Upper lobe of left lung (tissue), 6 donors: ENCODE data around the gene APOA1. TPM values are rescaled to one million over a fixed set of nuclear protein-coding genes. Genes with fewer than 3 reads are reported as not detected.

ENCODE experiments used
- ATAC-seq, 2 donors: fragments of 200-7000 bp; cut with Tn5 transposase; one replicate each; pipeline ENCODE4 v1.9.1; 2022; ENCODE audit warnings: mild to moderate bottlenecking in 2 of 2, moderate library complexity in 2 of 2; ENCODE audit not compliant: low FRiP score in 2 of 2
- DNase-seq, 2 donors: peaks; one replicate each; pipeline ENCODE4 v3.0.0-alpha.2; 2019 to 2020
- H3K27ac ChIP-seq, 4 donors: fragments of 200-600 bp; sonication (generic); one replicate each; pipeline ENCODE4 v1.5.1; 2016 to 2019
- H3K27me3 ChIP-seq, 4 donors: fragments of 200-600 bp; sonication (generic); one replicate each; pipeline ENCODE4 v1.5.1; 2017 to 2019
- H3K36me3 ChIP-seq, 4 donors: fragments of 200-600 bp; sonication (generic); one replicate each; pipeline ENCODE4 v1.5.1; 2016 to 2019
- H3K4me1 ChIP-seq, 4 donors: fragments of 200-600 bp; sonication (generic); one replicate each; pipeline ENCODE4 v1.5.1; 2018 to 2019
- H3K4me3 ChIP-seq, 4 donors: fragments of 200-600 bp; sonication (generic); one replicate each; pipeline ENCODE4 v1.5.1; 2017 to 2019; ENCODE audit warnings: mild to moderate bottlenecking in 2 of 4, moderate library complexity in 1 of 4
- H3K9me3 ChIP-seq, 4 donors: fragments of 200-600 bp; sonication (generic); one replicate each; pipeline ENCODE4 v1.5.1; 2018 to 2019
- EP300 ChIP-seq, 4 donors: sonication (generic); formaldehyde crosslinking; IDR thresholded peaks; one replicate each; pipeline ENCODE4 v1.5.1; 2017; ENCODE audit warnings: antibody characterized with exemption in 4 of 4, control low read depth in 2 of 4
- POLR2A ChIP-seq, 4 donors: fragments of 450-650 bp; IDR thresholded peaks; one replicate each; pipeline ENCODE4 v1.5.1; 2016 to 2017; ENCODE audit warnings: antibody characterized with exemption in 4 of 4, mild to moderate bottlenecking in 2 of 4
- POLR2AphosphoS5 ChIP-seq, 2 donors: sonication (generic); formaldehyde crosslinking; IDR thresholded peaks; one replicate each; pipeline ENCODE4 v1.5.1; 2017; ENCODE audit warnings: antibody characterized with exemption in 2 of 2
- WGBS, 2 donors: methylation state at CpG; one replicate each; pipeline ENCODE4 v1.1.5; 2017 to 2018; 5-methylcytosine and 5-hydroxymethylcytosine counted together
- total RNA-seq, 6 donors: library from RNA; depleted of rRNA in 4 of 6; stranded (reverse); fragments of >200 nt in 4 of 6; gene quantifications; one replicate each; pipeline versions ENCODE4 v1.1.0 to v1.2.1, GENCODE V29; 2016 to 2021
- TF ChIP-seq, protein P1 (sequence below), 6 experiments: fragments of 450-650 bp in 4 of 6; fragments of 200-600 bp in 2 of 6; sonication (generic) in 2 of 6; IDR thresholded peaks; one replicate each; pipeline ENCODE4 v1.5.1; 2016 to 2019; ENCODE audit warnings: antibody characterized with exemption in 6 of 6
- donor health status: DM: no; HTN: no; CAD: no; lungs with moderate emphysema.
- donor health status: DM: no; HTN: yes; CAD: no; lungs with severe emphysema.

APOA1 gene
- total RNA-seq, 6 donors from 2014 or later = 3.1 to 36.0 (median 5.9) TPM

DNA sequence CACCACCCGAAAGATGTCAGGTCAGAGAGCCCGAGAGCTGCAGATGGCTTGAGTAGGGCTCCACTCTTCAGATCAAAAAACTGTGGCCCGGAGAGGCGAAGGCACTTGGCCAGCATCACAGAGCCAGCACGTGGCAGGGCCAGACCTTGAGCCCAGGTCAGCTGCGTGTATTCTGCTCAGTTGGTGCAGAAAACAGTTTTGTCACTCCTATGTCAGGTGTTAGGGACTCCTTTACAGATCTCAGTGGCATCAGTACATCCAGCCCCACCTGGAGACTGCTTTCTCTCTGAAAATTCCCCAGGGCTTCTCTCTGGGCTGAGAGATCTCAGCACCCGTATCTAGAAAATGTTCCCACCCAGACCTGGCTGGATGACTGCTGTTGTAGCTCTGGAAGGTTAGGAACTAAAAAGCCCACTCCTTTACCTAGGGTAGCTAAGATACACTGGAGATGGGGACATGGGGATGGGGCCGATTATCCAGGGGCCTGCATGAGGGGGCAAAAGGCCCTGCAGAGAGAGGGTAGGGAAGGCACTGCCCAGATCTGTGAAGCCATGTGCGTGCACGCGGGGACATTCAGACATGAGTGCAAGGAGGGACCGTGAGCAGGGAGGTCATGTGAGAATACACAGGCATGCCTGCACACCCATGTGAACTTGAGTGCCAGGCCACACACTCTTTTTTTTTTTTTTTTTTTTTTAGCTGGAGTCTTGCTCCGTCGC lies 3.4 kb downstream of the APOA1 start:
- TF ChIP-seq, protein P1, sequence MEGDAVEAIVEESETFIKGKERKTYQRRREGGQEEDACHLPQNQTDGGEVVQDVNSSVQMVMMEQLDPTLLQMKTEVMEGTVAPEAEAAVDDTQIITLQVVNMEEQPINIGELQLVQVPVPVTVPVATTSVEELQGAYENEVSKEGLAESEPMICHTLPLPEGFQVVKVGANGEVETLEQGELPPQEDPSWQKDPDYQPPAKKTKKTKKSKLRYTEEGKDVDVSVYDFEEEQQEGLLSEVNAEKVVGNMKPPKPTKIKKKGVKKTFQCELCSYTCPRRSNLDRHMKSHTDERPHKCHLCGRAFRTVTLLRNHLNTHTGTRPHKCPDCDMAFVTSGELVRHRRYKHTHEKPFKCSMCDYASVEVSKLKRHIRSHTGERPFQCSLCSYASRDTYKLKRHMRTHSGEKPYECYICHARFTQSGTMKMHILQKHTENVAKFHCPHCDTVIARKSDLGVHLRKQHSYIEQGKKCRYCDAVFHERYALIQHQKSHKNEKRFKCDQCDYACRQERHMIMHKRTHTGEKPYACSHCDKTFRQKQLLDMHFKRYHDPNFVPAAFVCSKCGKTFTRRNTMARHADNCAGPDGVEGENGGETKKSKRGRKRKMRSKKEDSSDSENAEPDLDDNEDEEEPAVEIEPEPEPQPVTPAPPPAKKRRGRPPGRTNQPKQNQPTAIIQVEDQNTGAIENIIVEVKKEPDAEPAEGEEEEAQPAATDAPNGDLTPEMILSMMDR (IDR thresholded peaks at IDR 0.05) = no peak
- TF ChIP-seq POLR2AphosphoS5 (IDR thresholded peaks at IDR 0.05) (no peak), EP300 (IDR thresholded peaks at IDR 0.05) (no peak), POLR2A (IDR thresholded peaks at IDR 0.05) (no peak)
- Histone ChIP-seq H3K36me3 (no peaks in the 10 kb centered on the region), H3K4me1 (peaks cover 27 to 41% (median 34%) of the 10 kb centered on the region in 4 donors), H3K9me3 (no peaks in the 10 kb centered on the region), H3K27ac (peak overlapping the region in 1 of 4 donors; percentile 94), H3K27me3 (no peaks in the 10 kb centered on the region), H3K4me3 (no peak overlapping the region)
- 90 to 95% methylated on average over 9 to 14 of the region's 14 CpGs for WGBS, 2 donors
- no peak for DNase-seq
- ATAC-seq = no peak

DNA sequence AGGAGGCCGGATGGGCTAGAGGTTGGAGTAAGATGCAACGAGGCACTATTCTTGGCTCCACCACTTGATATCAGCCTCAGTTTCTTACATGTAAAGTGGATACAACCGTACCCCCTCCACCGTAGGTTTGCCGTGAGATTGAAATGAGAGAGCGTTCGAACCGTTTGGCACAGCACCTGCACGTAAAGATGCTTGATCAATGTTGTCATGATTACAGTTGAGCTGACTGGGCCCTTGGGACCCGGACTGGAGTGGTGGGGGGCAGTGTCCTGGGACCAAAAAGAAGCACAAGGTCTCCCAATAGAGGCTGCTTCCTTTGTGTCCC lies 4.0 kb downstream of the APOA1 start:
- DNase-seq = no peak

DNA sequence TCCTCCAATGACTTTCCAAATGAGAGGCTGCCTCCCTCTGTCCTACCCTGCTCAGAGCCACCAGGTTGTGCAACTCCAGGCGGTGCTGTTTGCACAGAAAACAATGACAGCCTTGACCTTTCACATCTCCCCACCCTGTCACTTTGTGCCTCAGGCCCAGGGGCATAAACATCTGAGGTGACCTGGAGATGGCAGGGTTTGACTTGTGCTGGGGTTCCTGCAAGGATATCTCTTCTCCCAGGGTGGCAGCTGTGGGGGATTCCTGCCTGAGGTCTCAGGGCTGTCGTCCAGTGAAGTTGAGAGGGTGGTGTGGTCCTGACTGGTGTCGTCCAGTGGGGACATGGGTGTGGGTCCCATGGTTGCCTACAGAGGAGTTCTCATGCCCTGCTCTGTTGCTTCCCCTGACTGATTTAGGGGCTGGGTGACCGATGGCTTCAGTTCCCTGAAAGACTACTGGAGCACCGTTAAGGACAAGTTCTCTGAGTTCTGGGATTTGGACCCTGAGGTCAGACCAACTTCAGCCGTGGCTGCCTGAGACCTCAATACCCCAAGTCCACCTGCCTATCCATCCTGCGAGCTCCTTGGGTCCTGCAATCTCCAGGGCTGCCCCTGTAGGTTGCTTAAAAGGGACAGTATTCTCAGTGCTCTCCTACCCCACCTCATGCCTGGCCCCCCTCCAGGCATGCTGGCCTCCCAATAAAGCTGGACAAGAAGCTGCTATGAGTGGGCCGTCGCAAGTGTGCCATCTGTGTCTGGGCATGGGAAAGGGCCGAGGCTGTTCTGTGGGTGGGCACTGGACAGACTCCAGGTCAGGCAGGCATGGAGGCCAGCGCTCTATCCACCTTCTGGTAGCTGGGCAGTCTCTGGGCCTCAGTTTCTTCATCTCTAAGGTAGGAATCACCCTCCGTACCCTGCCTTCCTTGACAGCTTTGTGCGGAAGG lies 4.8 kb downstream of the APOA1 start:
- peaks cover 27 to 38% (median 33%) of the 10 kb centered on the region in 4 donors for H3K4me1 ChIP-seq
- peak in 1 of 2 donors; percentile 40 for DNase-seq
- WGBS, 2 donors = 84 to 87% methylated on average over 9 to 12 of the region's 13 CpGs

More for the DNA sequence above, 4.0 kb downstream of the APOA1 start:
- Histone ChIP-seq H3K36me3 (no peaks in the 10 kb centered on the region), H3K27me3 (no peaks in the 10 kb centered on the region), H3K4me1 (peaks cover 27 to 41% (median 34%) of the 10 kb centered on the region in 4 donors), H3K27ac (no peak overlapping the region), H3K4me3 (no peak overlapping the region), H3K9me3 (no peaks in the 10 kb centered on the region)
- TF ChIP-seq, protein P1 (IDR thresholded peaks at IDR 0.05) = no peak
- no peak for TF ChIP-seq EP300 (IDR thresholded peaks at IDR 0.05)
- no peak for TF ChIP-seq POLR2AphosphoS5 (IDR thresholded peaks at IDR 0.05)
- no peak for TF ChIP-seq POLR2A (IDR thresholded peaks at IDR 0.05)
- WGBS, 2 donors = 91% methylated on average over 8 to 10 of the region's 10 CpGs
- ATAC-seq = no peak

DNA sequence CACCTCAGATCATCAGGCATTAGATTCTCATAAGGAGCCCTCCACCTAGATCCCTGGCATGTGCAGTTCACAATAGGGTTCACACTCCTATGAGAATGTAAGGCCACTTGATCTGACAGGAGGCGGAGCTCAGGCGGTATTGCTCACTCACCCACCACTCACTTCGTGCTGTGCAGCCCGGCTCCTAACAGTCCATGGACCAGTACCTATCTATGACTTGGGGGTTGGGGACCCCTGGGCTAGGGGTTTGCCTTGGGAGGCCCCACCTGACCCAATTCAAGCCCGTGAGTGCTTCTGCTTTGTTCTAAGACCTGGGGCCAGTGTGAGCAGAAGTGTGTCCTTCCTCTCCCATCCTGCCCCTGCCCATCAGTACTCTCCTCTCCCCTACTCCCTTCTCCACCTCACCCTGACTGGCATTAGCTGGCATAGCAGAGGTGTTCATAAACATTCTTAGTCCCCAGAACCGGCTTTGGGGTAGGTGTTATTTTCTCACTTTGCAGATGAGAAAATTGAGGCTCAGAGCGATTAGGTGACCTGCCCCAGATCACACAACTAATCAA lies 5.6 kb downstream of the APOA1 start:
- WGBS, 2 donors = 83 to 91% methylated on average over 3 to 7 of the region's 7 CpGs

More for the DNA sequence above, 4.8 kb downstream of the APOA1 start:
- no peak overlapping the region for H3K27ac ChIP-seq
- TF ChIP-seq POLR2A (IDR thresholded peaks at IDR 0.05) (no peak), POLR2AphosphoS5 (IDR thresholded peaks at IDR 0.05) (no peak), EP300 (IDR thresholded peaks at IDR 0.05) (no peak)
- TF ChIP-seq, protein P1 (IDR thresholded peaks at IDR 0.05) = peak in 1 of 6 experiments; percentile 13
- H3K4me3 ChIP-seq = no peak overlapping the region
- no peaks in the 10 kb centered on the region for H3K36me3 ChIP-seq
- no peak for ATAC-seq
- H3K9me3 ChIP-seq = no peaks in the 10 kb centered on the region
- H3K27me3 ChIP-seq = no peaks in the 10 kb centered on the region

More for the DNA sequence above, 5.6 kb downstream of the APOA1 start:
- H3K36me3 ChIP-seq = no peaks in the 10 kb centered on the region
- peaks cover 24 to 31% (median 29%) of the 10 kb centered on the region in 4 donors for H3K4me1 ChIP-seq
- DNase-seq = no peak
- H3K27me3 ChIP-seq = no peaks in the 10 kb centered on the region
- TF ChIP-seq, protein P1 (IDR thresholded peaks at IDR 0.05) = no peak
- TF ChIP-seq POLR2AphosphoS5 (IDR thresholded peaks at IDR 0.05) (no peak), EP300 (IDR thresholded peaks at IDR 0.05) (no peak), POLR2A (IDR thresholded peaks at IDR 0.05) (no peak)
- no peak overlapping the region for H3K4me3 ChIP-seq
- no peaks in the 10 kb centered on the region for H3K9me3 ChIP-seq
- no peak overlapping the region for H3K27ac ChIP-seq
- no peak for ATAC-seq
